Measurements from ENCODE around the gene ZNF384. TPM values are rescaled to one million over a fixed set of nuclear protein-coding genes. Genes with fewer than 3 reads are reported as not detected.
A peak's percentile ranks its signal among the peaks of the same experiment; 100 is the strongest.

The ZNF384 gene
- total RNA-seq, 3 donors from 2014 or later (not counting 1 experiment from before 2014, with no cell fraction given) = 95.1 to 101 (median 100) TPM

- Histone ChIP-seq H3K4me1 (ENCODE audit: control insufficient read depth, insufficient read depth, low read length) (peaks cover 84% of the 10 kb centered on the region), H3K9me3 (ENCODE audit: control insufficient read depth, insufficient read depth, low read length) (no peaks in the 10 kb centered on the region), H3K27me3 (ENCODE audit: control insufficient read depth, insufficient read depth, low read length) (no peaks in the 10 kb centered on the region), H3K27ac (ENCODE audit: low read length) (peak overlapping the region; percentile 87), H3K36me3 (ENCODE audit: control insufficient read depth, insufficient read depth, low read length) (no peaks in the 10 kb centered on the region), H3K4me3 (ENCODE audit: low read length) (peak overlapping the region; percentile 44)
- no peak for TF ChIP-seq CTCF (IDR thresholded peaks at IDR 0.05)
- ATAC-seq = peak; percentile 31 to 68 (median 61)
- Mint-ChIP-seq H3K27me3 (ENCODE audit: low read depth in 2 of 2) (no peaks in the 10 kb centered on the region), H3K4me3 (peak overlapping the region; percentile 86), H3K9me3 (no peaks in the 10 kb centered on the region), H3K36me3 (no peaks in the 10 kb centered on the region), H3K4me1 (peaks cover 53 to 56% of the 10 kb centered on the region in 2 donors), H3K27ac (peak overlapping the region; percentile 91 to 93)
- 16% methylated on average over 5 of the region's 5 CpGs for WGBS (ENCODE audit: insufficient coverage)
- DNase-seq = peak; percentile 53 to 57
- intact Hi-C loops (cut with micrococcal nuclease) = loop anchor here (2.0 kb wide), 1 partner anchor 27 kb away; the partner anchor contains the start of gene ING4
These were observed 53.8 kb downstream of the ZNF384 start for GRCh38 chr12:6635375-6635855.

- Histone ChIP-seq H3K36me3 (ENCODE audit: control insufficient read depth, insufficient read depth, low read length) (no peaks in the 10 kb centered on the region), H3K9me3 (ENCODE audit: control insufficient read depth, insufficient read depth, low read length) (no peaks in the 10 kb centered on the region), H3K4me3 (ENCODE audit: low read length) (peak overlapping the region; percentile 24), H3K4me1 (ENCODE audit: control insufficient read depth, insufficient read depth, low read length) (peaks cover 80% of the 10 kb centered on the region), H3K27ac (ENCODE audit: low read length) (peak overlapping the region; percentile 87), H3K27me3 (ENCODE audit: control insufficient read depth, insufficient read depth, low read length) (no peaks in the 10 kb centered on the region)
- intact Hi-C loops (cut with micrococcal nuclease) = no loop called here
- Mint-ChIP-seq H3K4me1 (peaks cover 62 to 69% of the 10 kb centered on the region in 2 donors), H3K27ac (peak overlapping the region; percentile 95 to 99), H3K36me3 (no peaks in the 10 kb centered on the region), H3K27me3 (ENCODE audit: low read depth in 2 of 2) (no peaks in the 10 kb centered on the region), H3K4me3 (peak overlapping the region; percentile 97), H3K9me3 (no peaks in the 10 kb centered on the region)
- peak; percentile 65 to 87 (median 76) for ATAC-seq
- WGBS (ENCODE audit: insufficient coverage) = 50% methylated on average over 21 of the region's 21 CpGs
- DNase-seq = peak; percentile 49 to 81
- no peak for TF ChIP-seq CTCF (IDR thresholded peaks at IDR 0.05)
These were observed 56.9 kb downstream of the ZNF384 start for GRCh38 chr12:6632026-6632983.

- 76% methylated on average over 2 of the region's 3 CpGs for WGBS (ENCODE audit: insufficient coverage)
- Mint-ChIP-seq H3K9me3 (no peaks in the 10 kb centered on the region), H3K4me1 (peaks cover 67 to 74% of the 10 kb centered on the region in 2 donors), H3K36me3 (no peaks in the 10 kb centered on the region), H3K27ac (peak overlapping the region; percentile 95 to 99), H3K27me3 (ENCODE audit: low read depth in 2 of 2) (no peaks in the 10 kb centered on the region), H3K4me3 (peak overlapping the region; percentile 97)
- H3K27me3 ChIP-seq (ENCODE audit: control insufficient read depth, insufficient read depth, low read length) = no peaks in the 10 kb centered on the region
- H3K4me3 ChIP-seq (ENCODE audit: low read length) = peak overlapping the region; percentile 24
- no peaks in the 10 kb centered on the region for H3K36me3 ChIP-seq (ENCODE audit: control insufficient read depth, insufficient read depth, low read length)
- DNase-seq = peak in 1 of 2 donors; percentile 53
- no peaks in the 10 kb centered on the region for H3K9me3 ChIP-seq (ENCODE audit: control insufficient read depth, insufficient read depth, low read length)
- no peak for TF ChIP-seq CTCF (IDR thresholded peaks at IDR 0.05)
- H3K27ac ChIP-seq (ENCODE audit: low read length) = peak overlapping the region; percentile 87
- intact Hi-C loops (cut with micrococcal nuclease) = no loop called here
- H3K4me1 ChIP-seq (ENCODE audit: control insufficient read depth, insufficient read depth, low read length) = peaks cover 82% of the 10 kb centered on the region
- peak; percentile 35 to 36 (median 36) for ATAC-seq
These were observed 57.6 kb downstream of the ZNF384 start for GRCh38 chr12:6631549-6631961.
